ENCODE data around the gene ERRFI1. TPM values are rescaled to one million over a fixed set of nuclear protein-coding genes. Genes with fewer than 3 reads are reported as not detected.

The ERRFI1 gene
- total and polyA plus RNA-seq, 10 of the 15 experiments (the other 5 are each of a cell fraction or from before 2014, with no cell fraction given): 0.90 to 6.5 (median 3.1) TPM

DNA sequence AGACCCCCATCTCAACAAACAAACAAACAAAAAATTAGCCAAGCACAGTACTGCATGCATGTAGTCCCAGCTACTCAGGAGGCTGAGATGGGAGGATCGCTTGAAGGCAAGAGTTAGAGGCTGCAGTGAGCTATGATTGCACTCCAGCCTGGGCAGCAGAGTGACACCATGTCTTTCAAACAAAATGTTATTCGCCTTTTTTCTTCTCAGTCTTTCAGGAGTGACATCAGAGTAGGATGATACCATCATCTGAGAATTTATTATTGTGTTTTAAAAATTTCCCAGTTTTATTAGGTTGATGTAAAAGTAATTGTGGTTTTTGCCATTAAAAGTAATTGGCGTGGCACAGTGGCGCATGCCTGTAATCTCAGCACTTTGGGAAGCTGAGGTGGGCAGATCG, 53.8 kb downstream of the ERRFI1 start:
- peaks cover 6% of the 10 kb centered on the region for H3K79me2 ChIP-seq (ENCODE audit: control insufficient read depth, insufficient read depth, low read length)
- SMC1A ChIA-PET (ENCODE audit: uncharacterized antibody, unreplicated experiment): interaction anchor here (7.0 kb wide), 1 partner anchor 43 kb away, joined by 79 read pairs; no protein-coding TSS in a partner anchor
- peaks cover 3% of the 10 kb centered on the region; the same call in 1 of the 2 replicates for H3K4me1 ChIP-seq (ENCODE audit: control insufficient read depth, insufficient read depth, low read length)
- POLR2A ChIA-PET: no interaction called here
- no TSS peak for BruUV-seq (replicated peaks)
- DNase-seq (ENCODE audit: low read depth, low spot score) (no peak), ATAC-seq (no peak), FAIRE-seq (no peak)
- no peaks in the 10 kb centered on the region for H4K20me1 ChIP-seq (ENCODE audit: control insufficient read depth, insufficient read depth)
- H3K9me3 ChIP-seq (replicated peaks; ENCODE audit: control insufficient read depth, insufficient read depth, low read length): no peaks in the 10 kb centered on the region
- H3K27ac ChIP-seq (ENCODE audit: control insufficient read depth, insufficient read depth): no peak overlapping the region
- no peaks in the 10 kb centered on the region for H3K27me3 ChIP-seq (replicated peaks in 1 of 2; ENCODE audit: control insufficient read depth in 2 of 2, insufficient read depth in 2 of 2, low read length in 1 of 2)
- H3K36me3 ChIP-seq (ENCODE audit: control insufficient read depth in 2 of 2, insufficient read depth in 2 of 2, low read length in 1 of 2): peaks cover 16 to 34% of the 10 kb centered on the region in 2 experiments
- intact Hi-C loops (cut with micrococcal nuclease; ENCODE audit: unreplicated experiment): no loop called here
- no peak overlapping the region for H3K9ac ChIP-seq (ENCODE audit: control insufficient read depth, insufficient read depth, low read length)
- H3K4me2 ChIP-seq (ENCODE audit: control insufficient read depth, insufficient read depth): no peak overlapping the region
- no peak overlapping the region for H2AFZ ChIP-seq (ENCODE audit: control insufficient read depth, low read depth, low read length)
- no peak overlapping the region for H3K4me3 ChIP-seq
- CTCF ChIA-PET: interaction anchor here (1.3 kb wide), 1 partner anchor 10 kb away, joined by 5 read pairs; no protein-coding TSS in a partner anchor
- 99% methylated on average over 5 of the region's 5 CpGs for WGBS (ENCODE audit: insufficient coverage, insufficient replicate concordance, low lambda C conversion rate, missing lambda C conversion rate)
- in situ Hi-C loops (cut with MboI): no loop called here
- RAD21 ChIA-PET (ENCODE audit: unreplicated experiment): no interaction called here
- TF ChIP-seq CHD2 (IDR thresholded peaks at IDR 0.05; ENCODE audit: borderline replicate concordance, low read depth, low read length) (no peak), SREBF2 (IDR thresholded peaks at IDR 0.05; ENCODE audit: low read length) (no peak), CEBPB (IDR thresholded peaks at IDR 0.05; ENCODE audit: borderline replicate concordance in 1 of 2, low read depth in 2 of 2, low read length in 2 of 2) (no peak), POU2F2 (IDR thresholded peaks at IDR 0.05; ENCODE audit: borderline replicate concordance, low read depth, low read length) (no peak), KAT2A (conservative IDR thresholded peaks at IDR 0.05; ENCODE audit: control insufficient read depth, low read depth, low read length) (no peak), JUND (IDR thresholded peaks at IDR 0.05; ENCODE audit: low read depth, low read length) (no peak), CBFB (IDR thresholded peaks at IDR 0.05; ENCODE audit: low read depth) (no peak), HDAC6 (IDR thresholded peaks at IDR 0.05; ENCODE audit: unreplicated experiment) (no peak), RAD51 (IDR thresholded peaks at IDR 0.05) (no peak), PAX8 (IDR thresholded peaks at IDR 0.05) (no peak)
- TF ChIP-seq, protein P1, sequence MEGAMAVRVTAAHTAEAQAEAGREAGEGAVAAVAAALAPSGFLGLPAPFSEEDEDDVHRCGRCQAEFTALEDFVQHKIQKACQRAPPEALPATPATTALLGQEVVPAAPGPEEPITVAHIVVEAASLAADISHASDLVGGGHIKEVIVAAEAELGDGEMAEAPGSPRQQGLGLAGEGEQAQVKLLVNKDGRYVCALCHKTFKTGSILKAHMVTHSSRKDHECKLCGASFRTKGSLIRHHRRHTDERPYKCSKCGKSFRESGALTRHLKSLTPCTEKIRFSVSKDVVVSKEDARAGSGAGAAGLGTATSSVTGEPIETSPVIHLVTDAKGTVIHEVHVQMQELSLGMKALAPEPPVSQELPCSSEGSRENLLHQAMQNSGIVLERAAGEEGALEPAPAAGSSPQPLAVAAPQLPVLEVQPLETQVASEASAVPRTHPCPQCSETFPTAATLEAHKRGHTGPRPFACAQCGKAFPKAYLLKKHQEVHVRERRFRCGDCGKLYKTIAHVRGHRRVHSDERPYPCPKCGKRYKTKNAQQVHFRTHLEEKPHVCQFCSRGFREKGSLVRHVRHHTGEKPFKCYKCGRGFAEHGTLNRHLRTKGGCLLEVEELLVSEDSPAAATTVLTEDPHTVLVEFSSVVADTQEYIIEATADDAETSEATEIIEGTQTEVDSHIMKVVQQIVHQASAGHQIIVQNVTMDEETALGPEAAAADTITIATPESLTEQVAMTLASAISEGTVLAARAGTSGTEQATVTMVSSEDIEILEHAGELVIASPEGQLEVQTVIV (IDR thresholded peaks at IDR 0.05; ENCODE audit: borderline replicate concordance, partially characterized antibody): no peak
- TF ChIP-seq, protein P2, sequence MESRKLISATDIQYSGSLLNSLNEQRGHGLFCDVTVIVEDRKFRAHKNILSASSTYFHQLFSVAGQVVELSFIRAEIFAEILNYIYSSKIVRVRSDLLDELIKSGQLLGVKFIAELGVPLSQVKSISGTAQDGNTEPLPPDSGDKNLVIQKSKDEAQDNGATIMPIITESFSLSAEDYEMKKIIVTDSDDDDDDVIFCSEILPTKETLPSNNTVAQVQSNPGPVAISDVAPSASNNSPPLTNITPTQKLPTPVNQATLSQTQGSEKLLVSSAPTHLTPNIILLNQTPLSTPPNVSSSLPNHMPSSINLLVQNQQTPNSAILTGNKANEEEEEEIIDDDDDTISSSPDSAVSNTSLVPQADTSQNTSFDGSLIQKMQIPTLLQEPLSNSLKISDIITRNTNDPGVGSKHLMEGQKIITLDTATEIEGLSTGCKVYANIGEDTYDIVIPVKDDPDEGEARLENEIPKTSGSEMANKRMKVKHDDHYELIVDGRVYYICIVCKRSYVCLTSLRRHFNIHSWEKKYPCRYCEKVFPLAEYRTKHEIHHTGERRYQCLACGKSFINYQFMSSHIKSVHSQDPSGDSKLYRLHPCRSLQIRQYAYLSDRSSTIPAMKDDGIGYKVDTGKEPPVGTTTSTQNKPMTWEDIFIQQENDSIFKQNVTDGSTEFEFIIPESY (IDR thresholded peaks at IDR 0.05): no peak
- TF ChIP-seq, protein P3, sequence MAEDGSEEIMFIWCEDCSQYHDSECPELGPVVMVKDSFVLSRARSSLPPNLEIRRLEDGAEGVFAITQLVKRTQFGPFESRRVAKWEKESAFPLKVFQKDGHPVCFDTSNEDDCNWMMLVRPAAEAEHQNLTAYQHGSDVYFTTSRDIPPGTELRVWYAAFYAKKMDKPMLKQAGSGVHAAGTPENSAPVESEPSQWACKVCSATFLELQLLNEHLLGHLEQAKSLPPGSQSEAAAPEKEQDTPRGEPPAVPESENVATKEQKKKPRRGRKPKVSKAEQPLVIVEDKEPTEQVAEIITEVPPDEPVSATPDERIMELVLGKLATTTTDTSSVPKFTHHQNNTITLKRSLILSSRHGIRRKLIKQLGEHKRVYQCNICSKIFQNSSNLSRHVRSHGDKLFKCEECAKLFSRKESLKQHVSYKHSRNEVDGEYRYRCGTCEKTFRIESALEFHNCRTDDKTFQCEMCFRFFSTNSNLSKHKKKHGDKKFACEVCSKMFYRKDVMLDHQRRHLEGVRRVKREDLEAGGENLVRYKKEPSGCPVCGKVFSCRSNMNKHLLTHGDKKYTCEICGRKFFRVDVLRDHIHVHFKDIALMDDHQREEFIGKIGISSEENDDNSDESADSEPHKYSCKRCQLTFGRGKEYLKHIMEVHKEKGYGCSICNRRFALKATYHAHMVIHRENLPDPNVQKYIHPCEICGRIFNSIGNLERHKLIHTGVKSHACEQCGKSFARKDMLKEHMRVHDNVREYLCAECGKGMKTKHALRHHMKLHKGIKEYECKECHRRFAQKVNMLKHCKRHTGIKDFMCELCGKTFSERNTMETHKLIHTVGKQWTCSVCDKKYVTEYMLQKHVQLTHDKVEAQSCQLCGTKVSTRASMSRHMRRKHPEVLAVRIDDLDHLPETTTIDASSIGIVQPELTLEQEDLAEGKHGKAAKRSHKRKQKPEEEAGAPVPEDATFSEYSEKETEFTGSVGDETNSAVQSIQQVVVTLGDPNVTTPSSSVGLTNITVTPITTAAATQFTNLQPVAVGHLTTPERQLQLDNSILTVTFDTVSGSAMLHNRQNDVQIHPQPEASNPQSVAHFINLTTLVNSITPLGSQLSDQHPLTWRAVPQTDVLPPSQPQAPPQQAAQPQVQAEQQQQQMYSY (CRISPR knock-in tag; IDR thresholded peaks at IDR 0.05): no peak

Measured in GM12878 (cell line).